ENCODE measurements around the gene GTPBP8. TPM values are rescaled to one million over a fixed set of nuclear protein-coding genes. Genes with fewer than 3 reads are reported as not detected.
A peak's percentile ranks its signal among the peaks of the same experiment; 100 is the strongest.

GTPBP8 gene
- total and polyA plus RNA-seq, 4 experiments from 2014 or later: 17.2 to 40.0 (median 31.7) TPM

DNA sequence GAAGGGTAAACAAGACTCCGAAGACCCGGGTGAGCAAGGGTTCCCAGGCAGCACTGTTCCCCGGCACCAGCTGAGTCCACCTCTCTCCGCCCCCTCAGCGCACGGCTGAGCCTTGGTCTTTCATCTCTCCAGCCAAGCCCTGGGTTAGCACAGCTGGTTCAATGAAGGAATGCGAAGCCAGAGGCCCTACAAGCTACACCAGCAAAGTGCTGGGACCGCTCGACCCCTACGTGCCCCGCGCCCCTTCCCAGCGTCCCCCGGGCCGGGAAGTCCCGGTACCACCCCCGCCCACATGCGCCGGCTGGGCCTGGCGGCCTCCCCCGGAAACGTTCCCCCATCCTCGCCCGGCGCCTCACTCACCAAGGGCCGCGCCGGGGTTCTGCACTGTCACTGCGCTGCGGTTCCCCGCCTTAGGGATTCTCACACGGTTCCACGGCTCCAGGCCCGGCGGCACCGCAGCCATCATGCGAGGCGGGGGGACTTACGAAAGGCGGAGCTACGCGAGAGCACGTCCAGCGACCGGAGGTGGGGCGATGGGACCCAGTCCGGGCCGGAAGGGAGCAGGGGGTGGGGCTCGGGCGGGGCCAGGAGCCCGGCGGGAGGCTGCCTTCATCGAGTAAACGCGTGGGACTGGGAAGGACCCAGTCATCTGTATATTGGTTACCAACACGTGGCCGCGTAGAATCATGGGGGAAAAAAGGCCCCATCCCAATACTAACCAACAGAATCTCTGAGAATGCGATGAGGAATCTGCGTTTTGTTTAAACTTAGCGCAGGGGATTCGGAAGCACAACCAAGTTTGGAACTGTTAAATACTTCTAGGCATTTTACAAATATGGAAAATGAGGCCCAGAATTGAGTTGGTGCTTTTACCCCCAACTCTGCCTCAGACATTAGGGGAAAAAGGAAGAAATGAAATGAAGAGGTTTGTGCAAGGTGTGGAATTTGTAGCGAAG, 28.7 kb downstream of the GTPBP8 start:
- H3K9me3 Mint-ChIP-seq: no peaks in the 10 kb centered on the region
- no peaks in the 10 kb centered on the region for H3K27me3 ChIP-seq (ENCODE audit: insufficient read depth, low read length)
- DNase-seq: peak; percentile 76 to 89 (median 81)
- peaks cover 16% of the 10 kb centered on the region for H3K36me3 ChIP-seq (ENCODE audit: insufficient read depth, low read length)
- H3K4me1 ChIP-seq (ENCODE audit: insufficient read depth, low read length): peaks cover 45% of the 10 kb centered on the region
- ChIA-PET CTCF (ENCODE audit: partially characterized antibody) (interaction anchor here (0.7 to 4.5 kb wide), 11 partner anchors 8 to 377 kb away, joined by 3 to 23 read pairs (median 4); partner anchors contain the start of gene GTPBP8), POLR2A (ENCODE audit: partially characterized antibody) (interaction anchor here (0.6 to 2.7 kb wide), 20 partner anchors 10 to 728 kb away, joined by 3 to 47 read pairs (median 4); partner anchors contain the start of genes ATG3, ATP6V1A, CD200R1 and GTPBP8)
- H3K4me1 Mint-ChIP-seq: peaks cover 42 to 76% (median 61%) of the 10 kb centered on the region in 4 donors
- no peaks in the 10 kb centered on the region for H3K27me3 Mint-ChIP-seq
- peak overlapping the region; percentile 89 for H3K27ac ChIP-seq (ENCODE audit: low read depth, low read length)
- no peaks in the 10 kb centered on the region for H3K9me3 ChIP-seq (ENCODE audit: control insufficient read depth in 1 of 2, low read length in 2 of 2)
- intact Hi-C loops (cut with micrococcal nuclease): loop anchor here (1.0 to 10.0 kb wide), 8 partner anchors 14 to 1035 kb away; partner anchors contain the start of genes ATG3, ATP6V1A, CCDC191 and GTPBP8
- H3K4me3 ChIP-seq (ENCODE audit: low read length in 2 of 2): peak overlapping the region; percentile 59 to 89
- H3K27ac Mint-ChIP-seq: peak overlapping the region; percentile 91 to 98 (median 95)
- H3K36me3 Mint-ChIP-seq: peaks cover 19 to 39% of the 10 kb centered on the region in 2 donors
- H3K4me3 Mint-ChIP-seq: peak overlapping the region; percentile 92 to 97 (median 96)

DNA sequence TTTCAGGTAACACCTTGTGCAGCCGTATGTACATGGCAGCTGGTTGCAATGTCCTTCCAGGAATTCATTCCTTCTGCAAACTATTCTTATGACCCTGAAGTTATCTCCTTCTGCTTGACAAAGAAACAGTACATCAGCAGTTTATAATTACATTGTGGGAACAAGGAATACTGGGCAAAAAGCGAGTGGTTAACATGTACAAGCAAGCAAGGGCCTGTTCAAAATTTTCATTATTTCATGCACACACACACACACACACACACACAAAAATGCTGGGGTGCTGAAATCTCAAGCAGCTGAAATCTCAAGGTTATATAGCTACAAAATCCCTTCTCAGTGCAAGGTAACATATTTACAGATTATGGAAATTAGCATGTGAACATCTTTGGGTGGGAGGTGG, 30.7 kb downstream of the GTPBP8 start:
- CTCF ChIA-PET (ENCODE audit: partially characterized antibody): interaction anchor here (0.7 to 4.5 kb wide), 2 partner anchors 14 to 21 kb away, joined by 4 to 23 read pairs; no protein-coding TSS in a partner anchor

DNA sequence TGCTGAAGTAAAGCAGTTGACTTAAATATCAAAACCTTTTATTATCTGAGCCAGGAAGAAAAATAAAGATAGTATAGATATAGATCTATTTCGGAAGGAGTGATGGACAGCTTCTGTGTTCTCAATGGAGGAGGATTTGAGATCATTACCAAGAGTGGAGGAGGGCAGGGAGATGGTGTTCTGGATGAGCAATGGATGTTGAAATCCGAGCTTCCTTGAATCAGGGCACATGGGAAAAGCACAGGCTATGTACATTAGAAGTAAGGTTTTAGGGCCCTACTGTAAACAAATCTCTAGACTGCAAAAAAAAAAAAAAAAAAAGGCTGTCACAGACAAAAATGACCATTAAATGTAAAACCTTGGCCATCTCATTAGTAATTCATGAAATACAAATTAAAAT, 43.2 kb downstream of the GTPBP8 start:
- intact Hi-C loops (cut with micrococcal nuclease): no loop called here
- POLR2A ChIA-PET (ENCODE audit: partially characterized antibody): interaction anchor here (1.0 kb wide), 1 partner anchor 15 kb away, joined by 3 read pairs; a partner anchor contains a TSS

More for the DNA sequence above, 30.7 kb downstream of the GTPBP8 start:
- Mint-ChIP-seq H3K27ac (peak overlapping the region in 4 of 7 donors; percentile 62 to 98 (median 76)), H3K9me3 (no peaks in the 10 kb centered on the region), H3K27me3 (no peaks in the 10 kb centered on the region), H3K4me3 (no peak overlapping the region), H3K4me1 (peaks cover 32 to 57% (median 45%) of the 10 kb centered on the region in 4 donors), H3K36me3 (peaks cover 6 to 24% of the 10 kb centered on the region in 2 donors)
- Histone ChIP-seq H3K36me3 (ENCODE audit: insufficient read depth, low read length) (no peaks in the 10 kb centered on the region), H3K4me3 (ENCODE audit: low read length in 2 of 2) (no peak overlapping the region), H3K27ac (ENCODE audit: low read depth, low read length) (no peak overlapping the region), H3K9me3 (ENCODE audit: control insufficient read depth in 1 of 2, low read length in 2 of 2) (no peaks in the 10 kb centered on the region), H3K27me3 (ENCODE audit: insufficient read depth, low read length) (no peaks in the 10 kb centered on the region), H3K4me1 (ENCODE audit: insufficient read depth, low read length) (peaks cover 33% of the 10 kb centered on the region)
- no peak for DNase-seq
- POLR2A ChIA-PET (ENCODE audit: partially characterized antibody): interaction anchor here (1.4 kb wide), 1 partner anchor 30 kb away, joined by 5 read pairs; no protein-coding TSS in a partner anchor
- intact Hi-C loops (cut with micrococcal nuclease): no loop called here

DNA sequence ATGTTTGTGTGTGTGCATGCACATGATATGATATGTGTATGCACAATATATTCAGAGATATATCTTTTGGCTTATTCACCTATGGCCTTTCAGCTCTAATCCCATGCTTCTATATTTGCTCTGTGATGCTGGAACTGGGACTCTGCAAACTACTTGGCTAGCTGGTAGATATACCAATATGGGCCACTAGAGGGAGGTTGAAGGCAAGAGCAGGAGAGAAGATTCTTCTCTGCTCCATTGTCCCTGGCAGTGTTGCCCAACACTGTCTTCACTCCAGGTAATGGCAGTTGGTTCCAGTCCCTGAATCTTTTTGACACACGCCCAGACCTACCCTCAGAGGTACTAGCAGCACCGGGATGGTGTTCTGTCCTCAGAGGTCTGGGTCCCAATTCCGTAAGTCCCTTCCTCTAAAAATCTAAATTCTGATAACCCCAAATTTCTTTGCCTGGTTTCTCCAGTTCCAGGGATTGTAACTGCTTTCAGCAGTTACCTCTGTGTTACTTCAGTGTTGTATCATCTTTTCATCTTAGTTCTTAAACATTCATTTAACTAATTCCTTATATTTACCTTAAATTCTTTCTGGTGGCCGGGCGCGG, 44.7 kb downstream of the GTPBP8 start:
- no peaks in the 10 kb centered on the region for H3K27me3 Mint-ChIP-seq
- Histone ChIP-seq H3K9me3 (ENCODE audit: control insufficient read depth in 1 of 2, low read length in 2 of 2) (no peaks in the 10 kb centered on the region), H3K4me1 (ENCODE audit: insufficient read depth, low read length) (no peaks in the 10 kb centered on the region), H3K4me3 (ENCODE audit: low read length in 2 of 2) (no peak overlapping the region), H3K27ac (ENCODE audit: low read depth, low read length) (no peak overlapping the region), H3K27me3 (ENCODE audit: insufficient read depth, low read length) (no peaks in the 10 kb centered on the region), H3K36me3 (ENCODE audit: insufficient read depth, low read length) (no peaks in the 10 kb centered on the region)
- peaks cover 0 to 6% of the 10 kb centered on the region in 2 donors for H3K36me3 Mint-ChIP-seq
- no peak overlapping the region for H3K4me3 Mint-ChIP-seq
- ChIA-PET CTCF (ENCODE audit: partially characterized antibody) (interaction anchor here (0.8 to 4.6 kb wide), 26 partner anchors 9 to 401 kb away, joined by 3 to 37 read pairs (median 4); a partner anchor contains a TSS), POLR2A (ENCODE audit: partially characterized antibody) (interaction anchor here (1.0 to 1.3 kb wide), 2 partner anchors 59 to 393 kb away, joined by 3 to 4 read pairs; no protein-coding TSS in a partner anchor)
- intact Hi-C loops (cut with micrococcal nuclease): loop anchor here (5.0 kb wide), 2 partner anchors 298 to 393 kb away; partner anchors contain the start of gene CCDC80
- no peaks in the 10 kb centered on the region for H3K9me3 Mint-ChIP-seq
- no peak overlapping the region for H3K27ac Mint-ChIP-seq
- H3K4me1 Mint-ChIP-seq: peaks cover 0 to 5% (median 1%) of the 10 kb centered on the region in 4 donors
- peak; percentile 34 to 58 (median 49) for DNase-seq

More for the DNA sequence above, 43.2 kb downstream of the GTPBP8 start:
- Histone ChIP-seq H3K27ac (ENCODE audit: low read depth, low read length) (no peak overlapping the region), H3K4me3 (ENCODE audit: low read length in 2 of 2) (no peak overlapping the region), H3K27me3 (ENCODE audit: insufficient read depth, low read length) (no peaks in the 10 kb centered on the region), H3K4me1 (ENCODE audit: insufficient read depth, low read length) (no peaks in the 10 kb centered on the region), H3K9me3 (ENCODE audit: control insufficient read depth in 1 of 2, low read length in 2 of 2) (no peaks in the 10 kb centered on the region), H3K36me3 (ENCODE audit: insufficient read depth, low read length) (no peaks in the 10 kb centered on the region)
- H3K36me3 Mint-ChIP-seq: peaks cover 0 to 6% of the 10 kb centered on the region in 2 donors
- no peaks in the 10 kb centered on the region for H3K27me3 Mint-ChIP-seq
- no peak for DNase-seq
- H3K9me3 Mint-ChIP-seq: no peaks in the 10 kb centered on the region
- peaks cover 0 to 5% (median 1%) of the 10 kb centered on the region in 4 donors for H3K4me1 Mint-ChIP-seq
- CTCF ChIA-PET (ENCODE audit: partially characterized antibody): interaction anchor here (0.6 to 4.6 kb wide), 15 partner anchors 10 to 399 kb away, joined by 3 to 37 read pairs (median 4); partner anchors contain the start of gene GTPBP8
- peak overlapping the region in 2 of 7 donors; percentile 5 to 51 for H3K27ac Mint-ChIP-seq
- H3K4me3 Mint-ChIP-seq: no peak overlapping the region

DNA sequence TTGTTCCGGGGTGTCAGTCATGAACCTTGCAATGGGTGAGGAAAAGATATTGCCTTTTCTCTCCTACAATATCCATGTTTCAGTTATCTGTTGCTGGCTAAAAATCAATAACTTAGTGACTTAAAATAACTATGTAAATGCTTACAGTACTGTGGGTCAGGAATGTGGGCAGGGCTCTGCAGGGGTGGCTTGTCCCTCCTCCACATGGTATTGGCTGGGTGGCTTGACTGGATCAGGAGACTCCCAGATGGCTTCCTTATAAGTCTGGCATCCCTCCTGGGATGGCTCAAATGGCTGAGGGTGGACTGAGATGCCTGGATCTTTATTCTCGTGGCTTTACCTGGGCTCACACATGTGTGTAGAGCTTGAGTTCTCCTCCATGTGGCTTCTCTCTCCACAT, 47.5 kb downstream of the GTPBP8 start:
- DNase-seq: no peak
- ChIA-PET CTCF (ENCODE audit: partially characterized antibody) (no interaction called here), POLR2A (ENCODE audit: partially characterized antibody) (no interaction called here)
- H3K27ac ChIP-seq (ENCODE audit: low read depth, low read length): no peak overlapping the region
- H3K36me3 Mint-ChIP-seq: peaks cover 0 to 6% of the 10 kb centered on the region in 2 donors
- no peaks in the 10 kb centered on the region for H3K9me3 Mint-ChIP-seq
- H3K27ac Mint-ChIP-seq: no peak overlapping the region
- no peaks in the 10 kb centered on the region for H3K9me3 ChIP-seq (ENCODE audit: control insufficient read depth in 1 of 2, low read length in 2 of 2)
- no peak overlapping the region for H3K4me3 Mint-ChIP-seq
- H3K27me3 ChIP-seq (ENCODE audit: insufficient read depth, low read length): no peaks in the 10 kb centered on the region
- H3K4me1 Mint-ChIP-seq: peaks cover 0 to 5% (median 1%) of the 10 kb centered on the region in 4 donors
- no peaks in the 10 kb centered on the region for H3K36me3 ChIP-seq (ENCODE audit: insufficient read depth, low read length)
- intact Hi-C loops (cut with micrococcal nuclease): loop anchor here (5.0 kb wide), 2 partner anchors 301 to 396 kb away; partner anchors contain the start of gene CCDC80
- no peaks in the 10 kb centered on the region for H3K27me3 Mint-ChIP-seq
- no peak overlapping the region for H3K4me3 ChIP-seq (ENCODE audit: low read length in 2 of 2)
- no peaks in the 10 kb centered on the region for H3K4me1 ChIP-seq (ENCODE audit: insufficient read depth, low read length)

DNA sequence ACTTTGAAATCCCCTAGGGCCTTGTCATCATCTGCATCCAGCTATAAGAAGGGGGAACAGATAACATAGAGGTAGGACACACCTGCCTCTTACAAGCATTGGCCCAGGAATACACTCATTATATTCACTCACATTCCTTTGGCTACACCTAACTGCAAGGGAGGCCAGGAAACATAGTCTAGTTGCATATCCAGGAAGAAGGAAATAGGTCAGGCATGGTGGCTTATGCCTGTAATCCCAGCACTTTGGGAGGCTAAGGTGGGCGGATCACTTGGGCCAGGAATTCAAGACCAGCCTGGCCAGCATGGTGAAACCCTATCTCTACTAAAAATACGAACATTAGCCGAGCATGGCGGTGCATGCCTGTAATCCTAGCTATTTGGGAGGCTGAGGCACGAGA, 48.8 kb downstream of the GTPBP8 start:
- H3K36me3 ChIP-seq (ENCODE audit: insufficient read depth, low read length): no peaks in the 10 kb centered on the region
- ChIA-PET CTCF (ENCODE audit: partially characterized antibody) (no interaction called here), POLR2A (ENCODE audit: partially characterized antibody) (no interaction called here)
- Mint-ChIP-seq H3K4me1 (peaks cover 0 to 5% (median 1%) of the 10 kb centered on the region in 4 donors), H3K4me3 (no peak overlapping the region), H3K27ac (no peak overlapping the region), H3K36me3 (peaks cover 0 to 6% of the 10 kb centered on the region in 2 donors), H3K27me3 (no peaks in the 10 kb centered on the region), H3K9me3 (no peaks in the 10 kb centered on the region)
- intact Hi-C loops (cut with micrococcal nuclease): loop anchor here (5.0 kb wide), 2 partner anchors 302 to 397 kb away; partner anchors contain the start of gene CCDC80
- no peak for DNase-seq
- H3K27me3 ChIP-seq (ENCODE audit: insufficient read depth, low read length): no peaks in the 10 kb centered on the region
- no peak overlapping the region for H3K4me3 ChIP-seq (ENCODE audit: low read length in 2 of 2)
- H3K9me3 ChIP-seq (ENCODE audit: control insufficient read depth in 1 of 2, low read length in 2 of 2): no peaks in the 10 kb centered on the region
- H3K4me1 ChIP-seq (ENCODE audit: insufficient read depth, low read length): no peaks in the 10 kb centered on the region
- H3K27ac ChIP-seq (ENCODE audit: low read depth, low read length): no peak overlapping the region
